Posterior cingulate gyrus (tissue), 11 donors: Measurements from ENCODE around the gene LIMK1.

Experiments used
- DNase-seq, 10 donors: peaks; one replicate each; pipeline versions ENCODE4 v3.0.0 to v3.0.0-alpha.2; 2020 to 2021; ENCODE audit warnings: mixed read lengths in 3 of 10
- intact Hi-C: fragments of 100-400 bp; cut with DNase I; formaldehyde crosslinking; loops from one replicate; pipeline ENCODE4 v1.15.1; 2023

The LIMK1 gene

GRCh38 chr7:74053589-74054186 lies 29.9 kb upstream of the LIMK1 start:
- intact Hi-C loops, result no loop called here
- peak in 1 of 10 donors; percentile 32 for DNase-seq

DNA sequence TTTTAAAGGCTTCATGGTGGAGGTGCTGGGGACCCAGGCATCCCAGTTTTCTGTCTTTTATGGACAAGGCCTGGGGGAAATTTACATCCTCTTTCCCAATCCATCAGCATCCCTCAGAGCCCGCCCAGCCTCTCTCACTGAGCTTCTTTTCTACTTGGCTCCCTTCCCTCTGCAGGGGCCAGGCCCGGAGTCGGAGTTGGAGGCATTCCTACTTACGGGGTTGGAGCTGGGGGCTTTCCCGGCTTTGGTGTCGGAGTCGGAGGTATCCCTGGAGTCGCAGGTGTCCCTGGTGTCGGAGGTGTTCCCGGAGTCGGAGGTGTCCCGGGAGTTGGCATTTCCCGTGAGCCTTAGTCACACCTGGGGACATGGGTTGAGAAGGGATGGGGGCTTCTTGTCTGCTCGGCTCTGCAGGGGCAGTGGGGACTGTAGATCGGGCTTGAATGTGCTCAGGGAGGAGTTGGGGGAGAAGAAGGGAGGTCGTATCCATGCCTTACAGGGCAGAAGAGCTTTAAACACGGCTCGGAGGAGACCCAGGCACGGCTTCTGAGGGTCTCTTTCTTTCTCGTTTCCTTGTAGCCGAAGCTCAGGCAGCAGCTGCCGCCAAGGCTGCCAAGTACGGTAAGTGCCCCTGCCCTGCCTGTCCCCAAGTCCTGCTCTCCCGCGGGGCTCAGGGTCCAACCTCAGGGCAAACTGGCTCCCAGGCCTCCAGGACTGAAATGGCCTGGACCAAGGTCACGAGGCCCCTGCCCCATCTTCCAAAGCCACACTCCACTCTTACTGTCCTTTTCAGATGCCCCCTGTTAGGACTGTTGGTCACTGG lies 27.3 kb upstream of the LIMK1 start:
- intact Hi-C loops, result no loop called here
- peak in 3 of 10 donors; percentile 58 to 63 (median 60) for DNase-seq

DNA sequence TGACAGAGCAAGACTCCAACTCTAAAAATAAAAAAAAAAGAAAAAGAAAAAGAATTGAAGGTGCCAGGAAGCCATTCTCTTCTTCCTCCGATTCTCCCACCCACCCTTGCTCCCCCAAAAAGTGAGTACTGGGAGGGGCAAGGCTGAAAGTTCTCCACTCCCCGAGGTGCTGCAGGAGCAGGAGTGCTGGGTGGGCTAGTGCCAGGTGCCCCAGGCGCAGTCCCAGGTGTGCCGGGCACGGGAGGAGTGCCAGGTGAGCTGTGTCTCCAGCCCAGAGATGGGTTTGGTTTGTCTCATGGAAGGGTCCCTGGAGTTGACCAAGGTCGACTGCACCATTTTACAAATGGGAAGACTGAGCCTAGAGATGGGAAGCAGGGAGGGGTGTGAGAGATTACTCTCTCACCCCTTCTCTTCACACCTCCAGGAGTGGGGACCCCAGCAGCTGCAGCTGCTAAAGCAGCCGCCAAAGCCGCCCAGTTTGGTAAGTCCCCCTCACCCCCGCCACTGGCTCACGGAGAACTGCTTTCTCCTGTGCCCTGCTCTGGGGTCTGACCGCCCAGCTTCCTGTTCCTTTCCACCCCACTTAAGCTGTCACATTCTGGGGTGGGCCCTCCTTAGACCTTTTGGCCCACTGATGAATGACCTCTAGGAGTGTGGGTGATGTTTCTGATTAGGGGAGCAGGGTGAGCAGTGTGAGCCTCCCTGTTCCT lies 26.2 kb upstream of the LIMK1 start:
- DNase-seq, result peak in 2 of 10 donors; percentile 47 to 68
- intact Hi-C loops, result no loop called here

DNA sequence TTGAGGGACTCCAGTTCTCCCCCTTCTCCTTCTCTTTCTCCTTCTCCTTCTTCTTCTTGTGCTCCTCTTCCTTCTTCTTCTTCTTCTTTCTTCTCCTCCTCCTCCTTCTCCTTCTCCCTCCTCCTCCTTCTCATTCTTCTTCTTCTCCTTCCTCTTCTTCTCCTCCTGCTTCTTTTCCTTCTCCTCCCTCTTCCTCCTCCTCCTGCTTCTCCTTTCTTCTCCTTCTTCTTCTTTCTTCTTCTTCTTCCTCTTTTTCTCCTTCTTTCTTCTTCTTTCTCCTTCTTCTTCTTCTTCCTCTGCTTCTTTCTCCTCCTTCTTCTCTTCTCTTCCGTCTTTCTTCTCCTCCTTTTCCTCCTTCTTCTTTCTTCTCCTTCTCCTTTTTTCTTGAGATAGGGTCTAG lies 25.6 kb upstream of the LIMK1 start:
- intact Hi-C loops, result no loop called here
- no peak for DNase-seq

DNA sequence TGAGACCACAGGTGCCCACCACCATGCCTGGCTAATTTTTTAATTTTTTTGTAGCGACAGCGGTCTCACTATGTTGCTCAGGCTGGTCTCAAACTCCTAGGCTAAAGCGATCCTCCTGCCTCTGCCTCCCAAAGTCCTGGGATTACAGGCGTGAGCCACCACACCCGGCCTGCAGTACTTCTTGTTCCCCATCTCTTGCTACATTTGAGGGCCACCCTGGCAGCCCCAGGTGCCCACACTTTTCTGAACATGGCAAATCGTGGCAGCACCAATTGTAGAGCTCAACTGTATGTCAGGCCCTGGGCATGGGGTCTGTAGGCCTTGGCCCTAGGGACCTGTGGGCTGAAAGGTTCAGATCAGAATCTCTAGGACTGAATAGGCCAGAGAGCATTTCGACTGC lies 25.1 kb upstream of the LIMK1 start:
- intact Hi-C loops, result no loop called here
- peak in 3 of 10 donors; percentile 20 to 50 (median 24) for DNase-seq

- intact Hi-C loops, result no loop called here
- DNase-seq, result no peak
These were observed 24.6 kb upstream of the LIMK1 start for GRCh38 chr7:74059037-74059436.

GRCh38 chr7:74059681-74060588 lies 23.7 kb upstream of the LIMK1 start:
- intact Hi-C loops, result loop anchor here (10.0 kb wide), 1 partner anchor 115 kb away; the partner anchor contains the start of gene EIF4H
- DNase-seq, result peak in 3 of 10 donors; percentile 70 to 86 (median 84)

- intact Hi-C loops, result loop anchor here (10.0 kb wide), 1 partner anchor 113 kb away; the partner anchor contains the start of gene EIF4H
- peak; percentile 52 to 97 (median 70) for DNase-seq
These were observed 21.6 kb upstream of the LIMK1 start for GRCh38 chr7:74061840-74062539.

DNA sequence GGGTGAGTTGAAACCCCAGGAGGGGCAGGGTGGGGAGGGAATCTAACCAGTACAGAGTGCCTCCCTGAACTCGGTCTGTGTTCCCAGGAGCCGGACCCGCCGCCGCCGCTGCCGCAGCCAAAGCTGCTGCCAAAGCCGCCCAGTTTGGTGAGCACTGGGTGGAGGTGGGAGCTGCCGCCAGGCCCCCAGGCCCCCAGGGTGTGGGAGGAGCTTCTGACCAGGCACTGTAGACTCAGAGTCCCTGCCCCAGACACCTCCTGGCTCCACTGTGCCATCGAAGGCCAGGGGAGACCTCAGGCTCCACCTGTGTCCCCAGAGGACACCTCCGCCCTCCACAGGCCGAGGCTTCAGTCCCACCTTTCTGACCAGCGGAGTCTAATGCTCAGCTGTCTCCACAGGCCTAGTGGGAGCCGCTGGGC lies 20.4 kb upstream of the LIMK1 start:
- intact Hi-C loops, result loop anchor here (10.0 kb wide), 1 partner anchor 112 kb away; the partner anchor contains the start of gene EIF4H
- peak in 2 of 10 donors; percentile 47 to 52 for DNase-seq

DNA sequence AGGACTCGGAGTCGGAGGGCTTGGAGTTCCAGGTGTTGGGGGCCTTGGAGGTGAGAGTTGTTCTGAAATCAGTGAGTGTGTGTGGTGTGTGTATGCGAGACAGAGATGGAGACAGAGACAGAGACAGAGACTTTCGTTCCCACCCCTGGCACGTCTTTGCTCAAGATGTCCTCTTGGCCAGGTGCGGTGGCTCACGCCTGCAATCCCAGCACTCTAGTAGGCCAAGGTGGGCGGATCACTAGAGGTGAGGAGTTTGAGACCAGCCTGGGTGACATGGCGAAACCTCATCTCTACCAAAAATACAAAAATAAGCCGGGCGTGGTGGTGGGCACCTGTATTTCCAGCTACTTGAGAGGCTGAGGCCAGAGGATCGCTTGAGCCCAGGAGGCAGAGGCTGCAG lies 20.0 kb upstream of the LIMK1 start:
- intact Hi-C loops, result loop anchor here (10.0 kb wide), 1 partner anchor 111 kb away; the partner anchor contains the start of gene EIF4H
- DNase-seq, result peak in 2 of 10 donors; percentile 55 to 64

DNA sequence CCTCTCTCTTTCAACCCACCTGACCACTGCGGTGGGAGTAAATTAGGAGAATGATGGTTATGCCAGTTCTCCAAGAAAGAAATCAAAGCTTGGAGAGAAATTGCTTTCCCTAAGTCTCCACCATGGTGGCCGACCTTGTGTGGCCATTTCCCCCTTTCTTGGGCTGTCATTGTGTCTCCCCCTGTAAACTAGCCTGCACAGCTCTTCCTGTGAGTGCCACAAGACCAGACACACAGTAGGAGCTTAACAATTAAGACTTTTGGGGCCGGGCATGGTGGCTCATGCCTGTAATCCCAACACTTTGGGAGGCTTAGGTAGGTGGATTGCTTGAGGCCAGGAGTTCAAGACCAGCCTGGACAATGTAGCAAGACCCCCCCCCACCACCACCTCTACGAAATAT lies 18.9 kb upstream of the LIMK1 start:
- peak in 2 of 10 donors; percentile 26 to 34 for DNase-seq
- intact Hi-C loops, result loop anchor here (5.0 to 10.0 kb wide), 2 partner anchors 110 to 338 kb away; partner anchors contain the start of gene EIF4H

DNA sequence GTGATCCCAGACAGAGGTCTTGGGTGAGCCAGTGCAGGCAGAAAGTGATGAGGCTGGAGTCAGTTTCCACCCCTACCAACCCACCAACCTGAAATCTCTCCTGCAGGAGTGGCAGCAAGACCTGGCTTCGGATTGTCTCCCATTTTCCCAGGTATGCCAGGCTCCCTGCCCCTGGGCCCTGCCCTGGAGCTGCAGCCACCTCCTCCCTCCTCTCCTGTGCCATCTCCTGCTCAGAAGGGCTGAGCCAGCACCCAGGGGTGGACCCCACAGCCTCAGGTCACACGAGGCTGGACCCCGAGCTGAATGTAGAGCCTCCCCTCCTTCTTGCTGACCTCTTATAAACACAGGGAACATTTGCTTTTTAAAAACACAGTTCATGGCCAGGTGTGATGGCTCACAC lies 17.0 kb upstream of the LIMK1 start:
- intact Hi-C loops, result loop anchor here (5.0 to 10.0 kb wide), 2 partner anchors 108 to 336 kb away; partner anchors contain the start of gene EIF4H
- DNase-seq, result peak in 2 of 10 donors; percentile 24 to 55

- intact Hi-C loops, result loop anchor here (5.0 to 10.0 kb wide), 2 partner anchors 106 to 334 kb away; partner anchors contain the start of gene EIF4H
- peak in 2 of 10 donors; percentile 74 to 75 for DNase-seq
These were observed 15.1 kb upstream of the LIMK1 start for GRCh38 chr7:74068378-74069085.

DNA sequence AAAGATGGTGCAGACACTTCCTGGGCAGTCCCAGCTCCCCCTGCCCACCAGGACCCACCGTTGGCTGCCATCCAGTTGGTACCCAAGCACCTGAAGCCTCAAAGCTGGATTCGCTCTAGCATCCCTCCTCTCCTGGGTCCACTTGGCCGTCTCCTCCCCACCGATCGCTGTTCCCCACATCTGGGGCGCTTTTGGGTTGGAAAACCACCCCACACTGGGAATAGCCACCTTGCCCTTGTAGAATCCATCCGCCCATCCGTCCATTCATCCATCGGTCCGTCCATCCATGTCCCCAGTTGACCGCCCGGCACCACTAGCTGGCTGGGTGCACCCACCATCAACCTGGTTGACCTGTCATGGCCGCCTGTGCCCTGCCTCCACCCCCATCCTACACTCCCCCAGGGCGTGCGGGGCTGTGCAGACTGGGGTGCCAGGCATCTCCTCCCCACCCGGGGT lies 14.5 kb upstream of the LIMK1 start:
- DNase-seq, result peak in 3 of 10 donors; percentile 60 to 81 (median 76)
- intact Hi-C loops, result loop anchor here (5.0 to 10.0 kb wide), 2 partner anchors 106 to 333 kb away; partner anchors contain the start of gene EIF4H

GRCh38 chr7:74069790-74070618 lies 13.6 kb upstream of the LIMK1 start:
- intact Hi-C loops, result loop anchor here (5.0 to 10.0 kb wide), 2 partner anchors 105 to 332 kb away; partner anchors contain the start of gene EIF4H
- DNase-seq, result peak in 1 of 10 donors; percentile 9

GRCh38 chr7:74070619-74070921 lies 13.0 kb upstream of the LIMK1 start:
- intact Hi-C loops, result no loop called here
- DNase-seq, result peak in 3 of 10 donors; percentile 56 to 72 (median 61)

GRCh38 chr7:74071121-74071520 lies 12.5 kb upstream of the LIMK1 start:
- DNase-seq, result no peak
- intact Hi-C loops, result no loop called here
